GM23248 (cell line): ENCODE measurements around the gene FJX1.

ENCODE experiments used
- EZH2 ChIP-seq: fragments of 200-600 bp; sonication (generic); IDR thresholded peaks from 2 replicates; pipeline ENCODE4 v1.6.1; 2018; ENCODE audit warnings: antibody characterized with exemption, mild to moderate bottlenecking; ENCODE audit not compliant: insufficient read depth, poor library complexity, severe bottlenecking
- EZH2phosphoT487 ChIP-seq: fragments of 200-600 bp; sonication (generic); IDR thresholded peaks from 2 replicates; pipeline ENCODE4 v1.6.1; 2018; ENCODE audit warnings: antibody characterized with exemption, moderate library complexity, mild to moderate bottlenecking, low read depth; ENCODE audit not compliant: insufficient read depth

GRCh38 chr11:35602160-35602793 lies 16.0 kb upstream of the FJX1 start:
- no peak for TF ChIP-seq EZH2
- no peak for TF ChIP-seq EZH2phosphoT487
